Ectodermal cell (in vitro differentiated cells): Measurements from ENCODE around the gene COX4I2.
"Not testable (repeated sequence)": the region's sequence is repeated elsewhere in the genome, so short reads cannot be mapped to it uniquely, and the experiment has no call there.

Experiments
- H3K27ac ChIP-seq: 2 replicates; pipeline ENCODE4 v1.7.0; 2013; ENCODE audit warnings: mild to moderate bottlenecking, low read depth, low read length; ENCODE audit not compliant: insufficient read depth, poor library complexity, severe bottlenecking
- H3K27me3 ChIP-seq: 2 replicates; pipeline ENCODE4 v1.7.0; 2013; ENCODE audit warnings: mild to moderate bottlenecking, low read length; ENCODE audit not compliant: insufficient read depth, control insufficient read depth, poor library complexity, severe bottlenecking
- H3K36me3 ChIP-seq: one replicate; pipeline ENCODE4 v1.7.0; 2013; ENCODE audit warnings: low read length; ENCODE audit not compliant: control insufficient read depth, insufficient read depth
- H3K4me1 ChIP-seq: one replicate; pipeline ENCODE4 v1.7.0; 2013; ENCODE audit warnings: low read length; ENCODE audit not compliant: control insufficient read depth, insufficient read depth
- H3K4me3 ChIP-seq: 2 replicates; pipeline ENCODE4 v1.7.0; 2013; ENCODE audit warnings: low read depth, low read length, control low read depth; ENCODE audit not compliant: insufficient read depth
- H3K9me3 ChIP-seq: 2 replicates; pipeline ENCODE4 v1.7.0; 2013; ENCODE audit warnings: mild to moderate bottlenecking, low read length, moderate library complexity; ENCODE audit not compliant: control insufficient read depth
- WGBS, 2 experiments: methylation state at CpG; one replicate each; pipeline ENCODE4 v1.1.7; 2013; ENCODE audit warnings: missing lambda C conversion rate in 2 of 2; 5-methylcytosine and 5-hydroxymethylcytosine counted together

The COX4I2 gene

GRCh38 chr20:31632548-31633338, 5.0 kb upstream of the COX4I2 start:
- Histone ChIP-seq H3K4me3 (no peak overlapping the region), H3K9me3 (no peaks in the 10 kb centered on the region), H3K27ac (no peak overlapping the region), H3K36me3 (no peaks in the 10 kb centered on the region), H3K27me3 (no peaks in the 10 kb centered on the region), H3K4me1 (no peaks in the 10 kb centered on the region)
- WGBS, 2 experiments, result 93 to 94% methylated on average over 40 of the region's 40 CpGs

DNA sequence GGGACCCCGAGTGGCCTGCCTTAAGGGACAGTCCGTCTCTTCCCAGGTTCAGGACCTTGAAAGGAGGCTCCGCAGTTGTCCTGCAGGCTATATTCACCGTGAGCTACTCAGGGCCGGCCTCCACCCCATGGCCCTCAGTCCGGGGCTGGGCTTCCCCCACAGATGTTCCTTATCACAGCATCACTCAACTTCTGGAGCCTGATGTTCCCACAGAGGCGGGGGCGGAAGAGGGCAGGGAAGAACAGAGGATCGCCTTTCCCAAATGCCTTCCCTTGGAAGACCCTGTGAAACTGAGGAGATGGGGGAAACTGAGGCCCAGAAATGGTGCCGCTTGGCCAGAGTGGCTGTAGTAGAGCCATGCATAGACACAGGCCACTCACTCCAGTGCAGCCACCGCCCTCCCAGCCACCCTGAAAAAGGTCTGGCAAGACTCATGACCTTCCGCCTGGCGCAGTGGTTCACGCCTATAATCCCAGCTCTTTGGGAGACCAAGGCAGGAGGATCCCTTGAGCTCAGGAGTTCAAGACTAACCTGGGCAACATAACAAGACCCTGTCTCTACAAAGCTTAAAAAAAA, 4.3 kb upstream of the COX4I2 start:
- WGBS, 2 experiments, result 94% methylated on average over 14 of the region's 14 CpGs
- no peak overlapping the region for H3K4me3 ChIP-seq
- no peak overlapping the region for H3K27ac ChIP-seq
- H3K36me3 ChIP-seq, result no peaks in the 10 kb centered on the region
- peaks cover 4% of the 10 kb centered on the region for H3K4me1 ChIP-seq
- no peaks in the 10 kb centered on the region for H3K27me3 ChIP-seq
- H3K9me3 ChIP-seq, result no peaks in the 10 kb centered on the region

DNA sequence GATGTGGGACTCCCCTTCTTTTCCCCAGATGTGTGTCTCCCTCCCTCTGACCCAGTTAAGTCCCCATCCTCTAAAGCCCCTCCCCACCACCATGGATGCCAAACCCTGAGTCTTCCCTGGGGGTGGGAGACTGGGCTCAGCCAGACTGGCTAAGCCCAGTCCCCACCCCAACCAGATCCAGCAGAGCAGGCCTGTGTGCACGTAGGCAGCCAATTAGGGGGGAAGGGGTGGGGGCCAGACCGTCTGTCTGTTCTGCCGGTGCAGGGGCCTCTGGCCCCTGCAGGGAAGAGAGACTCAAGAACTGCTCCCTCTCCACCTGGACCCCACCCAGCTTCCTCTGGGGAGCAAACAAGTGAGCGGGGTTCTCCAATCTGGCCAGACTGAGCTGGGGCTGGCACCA, 605 bp downstream of the COX4I2 start:
- Histone ChIP-seq H3K36me3 (no peaks in the 10 kb centered on the region), H3K9me3 (no peaks in the 10 kb centered on the region), H3K4me3 (no peak overlapping the region), H3K27ac (no peak overlapping the region), H3K4me1 (peaks cover 5% of the 10 kb centered on the region), H3K27me3 (no peaks in the 10 kb centered on the region)
- WGBS, 2 experiments, result 54 to 61% methylated on average over 4 of the region's 4 CpGs

GRCh38 chr20:31638816-31639215, 1.1 kb downstream of the COX4I2 start:
- Histone ChIP-seq H3K27me3 (no peaks in the 10 kb centered on the region), H3K36me3 (no peaks in the 10 kb centered on the region), H3K9me3 (no peaks in the 10 kb centered on the region), H3K4me1 (peaks cover 5% of the 10 kb centered on the region), H3K27ac (no peak overlapping the region), H3K4me3 (no peak overlapping the region)
- 91 to 92% methylated on average over 4 of the region's 4 CpGs for WGBS, 2 experiments

GRCh38 chr20:31640259-31640658, 2.5 kb downstream of the COX4I2 start:
- H3K36me3 ChIP-seq, result no peaks in the 10 kb centered on the region
- WGBS, 2 experiments, result 87 to 92% methylated on average over 3 of the region's 3 CpGs
- H3K27me3 ChIP-seq, result no peaks in the 10 kb centered on the region
- H3K9me3 ChIP-seq, result no peaks in the 10 kb centered on the region
- H3K4me1 ChIP-seq, result peaks cover 5% of the 10 kb centered on the region
- no peak overlapping the region for H3K4me3 ChIP-seq
- no peak overlapping the region for H3K27ac ChIP-seq

DNA sequence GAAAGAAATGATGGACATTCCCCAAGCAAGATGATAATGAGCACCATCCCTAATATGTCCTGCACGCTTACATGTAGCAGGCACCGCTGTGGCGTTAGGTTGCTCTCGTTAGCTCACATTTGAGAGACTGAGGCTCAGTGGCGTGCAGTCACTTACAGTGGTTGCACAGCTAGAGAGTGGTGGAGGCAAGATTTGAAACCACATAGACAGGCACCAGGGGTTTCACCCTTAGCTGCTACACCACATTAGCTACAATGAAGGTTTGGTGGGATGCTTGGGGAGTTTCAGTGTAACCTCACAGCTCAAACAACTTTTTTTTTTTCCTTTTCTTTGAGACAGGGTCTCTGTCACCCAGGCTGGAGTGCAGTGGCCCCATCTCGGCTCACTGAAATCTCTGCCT, 3.7 kb downstream of the COX4I2 start:
- Histone ChIP-seq H3K27me3 (no peaks in the 10 kb centered on the region), H3K27ac (no peak overlapping the region), H3K4me3 (no peak overlapping the region), H3K9me3 (no peaks in the 10 kb centered on the region), H3K4me1 (peaks cover 5% of the 10 kb centered on the region), H3K36me3 (no peaks in the 10 kb centered on the region)
- 95 to 96% methylated on average over 6 of the region's 6 CpGs for WGBS, 2 experiments

- no peaks in the 10 kb centered on the region for H3K27me3 ChIP-seq
- no peak overlapping the region for H3K4me3 ChIP-seq
- WGBS, 2 experiments, result 89 to 93% methylated on average over 1 of the region's 1 CpG
These were observed 5.1 kb downstream of the COX4I2 start for GRCh38 chr20:31642837-31643236.

DNA sequence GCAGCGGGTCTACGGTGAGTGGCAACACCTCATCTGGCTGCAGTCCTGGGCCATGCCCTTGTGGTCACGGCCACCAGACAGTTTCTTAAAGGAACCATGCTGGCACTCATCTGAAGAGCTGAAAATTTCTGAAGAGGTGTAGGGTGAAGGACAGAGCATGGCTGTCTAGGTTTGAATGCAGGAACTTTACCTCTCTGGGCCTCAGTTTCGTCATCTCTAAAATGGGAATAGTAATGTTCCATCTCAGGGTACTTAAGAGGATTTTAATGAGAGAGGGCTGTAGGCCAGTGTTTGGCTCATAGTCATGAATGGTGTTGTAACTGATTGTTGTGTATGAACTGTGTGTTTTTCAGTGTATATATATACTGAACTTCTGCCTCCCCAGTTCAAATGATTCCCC, 5.8 kb downstream of the COX4I2 start:
- Histone ChIP-seq H3K9me3 (no peaks in the 10 kb centered on the region), H3K27me3 (no peaks in the 10 kb centered on the region), H3K4me3 (no peak overlapping the region), H3K36me3 (no peaks in the 10 kb centered on the region), H3K27ac (no peak overlapping the region), H3K4me1 (peaks cover under 1% of the 10 kb centered on the region)
- WGBS, 2 experiments, result 93 to 94% methylated on average over 4 of the region's 4 CpGs

More at GRCh38 chr20:31642837-31643236, 5.1 kb downstream of the COX4I2 start:
- peaks cover 5% of the 10 kb centered on the region for H3K4me1 ChIP-seq
- H3K9me3 ChIP-seq, result no peaks in the 10 kb centered on the region
- H3K36me3 ChIP-seq, result no peaks in the 10 kb centered on the region
- H3K27ac ChIP-seq, result no peak overlapping the region

DNA sequence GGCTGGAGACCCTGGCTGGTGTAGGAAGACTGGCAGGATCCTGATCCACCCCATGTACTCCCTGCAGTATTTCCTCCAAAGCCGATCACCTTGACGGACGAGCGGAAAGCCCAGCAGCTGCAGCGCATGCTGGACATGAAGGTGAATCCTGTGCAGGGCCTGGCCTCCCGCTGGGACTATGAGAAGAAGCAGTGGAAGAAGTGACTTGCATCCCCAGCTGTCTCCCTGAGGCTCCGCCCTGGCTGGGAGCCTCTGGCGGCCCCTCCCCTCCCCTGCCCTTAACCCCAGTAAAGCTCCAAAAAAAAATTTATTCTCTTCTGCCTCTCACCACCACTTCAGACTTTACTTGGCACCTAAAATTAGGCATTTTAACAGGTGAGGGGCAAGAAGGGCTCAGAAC, 7.0 kb downstream of the COX4I2 start:
- H3K27ac ChIP-seq, result no peak overlapping the region
- no peak overlapping the region for H3K4me3 ChIP-seq
- WGBS, 2 experiments, result 82 to 87% methylated on average over 8 of the region's 8 CpGs
- H3K9me3 ChIP-seq, result no peaks in the 10 kb centered on the region
- no peaks in the 10 kb centered on the region for H3K4me1 ChIP-seq
- no peaks in the 10 kb centered on the region for H3K27me3 ChIP-seq
- H3K36me3 ChIP-seq, result no peaks in the 10 kb centered on the region

DNA sequence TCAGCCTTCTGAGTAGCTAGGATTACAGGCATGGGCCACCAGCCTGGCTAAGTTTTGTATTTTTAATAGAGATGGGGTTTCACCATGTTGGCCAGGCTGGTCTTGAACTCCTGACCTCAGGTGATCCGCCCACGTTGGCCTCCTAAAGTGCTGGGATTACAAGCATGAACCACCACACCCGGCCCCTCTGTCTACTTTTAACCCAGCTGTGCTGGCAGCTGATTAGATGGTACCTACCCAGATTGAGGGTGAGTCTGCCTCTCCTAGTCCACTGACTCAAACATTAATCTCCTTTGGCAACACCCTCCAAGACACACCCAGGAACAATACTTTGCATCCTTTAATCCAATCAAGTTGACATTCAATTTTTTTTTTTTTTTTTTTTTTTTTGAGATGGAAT, 10.4 kb downstream of the COX4I2 start:
- not testable (repeated sequence) for H3K9me3 ChIP-seq, H3K4me1 ChIP-seq, H3K4me3 ChIP-seq, H3K27ac ChIP-seq, H3K27me3 ChIP-seq, H3K36me3 ChIP-seq
- 84 to 94% methylated on average over 3 of the region's 3 CpGs for WGBS, 2 experiments
